ENCODE data around the gene PIM3. TPM values are rescaled to one million over a fixed set of nuclear protein-coding genes. Genes with fewer than 3 reads are reported as not detected.

The PIM3 gene
- total RNA-seq, 1 donor from 2014 or later: 57.0 TPM

DNA sequence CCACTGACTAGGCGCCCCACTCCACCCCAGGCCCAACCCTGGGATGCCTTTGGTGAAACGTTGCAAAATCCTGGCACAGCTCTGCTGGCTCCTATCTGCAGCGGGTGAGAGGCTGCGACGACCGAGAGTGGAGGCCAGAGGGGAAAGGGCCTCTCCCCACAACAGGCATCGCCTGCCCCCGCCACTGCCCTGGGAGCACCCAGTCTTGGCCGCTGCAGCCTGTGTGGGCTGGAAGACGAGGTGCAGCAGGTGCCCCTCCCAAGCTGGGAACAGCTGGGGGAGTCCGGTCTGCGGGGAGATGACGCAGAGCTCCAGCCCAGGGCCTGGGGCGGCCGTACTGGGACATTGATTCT, 4.2 kb upstream of the PIM3 start:
- no peak for DNase-seq

DNA sequence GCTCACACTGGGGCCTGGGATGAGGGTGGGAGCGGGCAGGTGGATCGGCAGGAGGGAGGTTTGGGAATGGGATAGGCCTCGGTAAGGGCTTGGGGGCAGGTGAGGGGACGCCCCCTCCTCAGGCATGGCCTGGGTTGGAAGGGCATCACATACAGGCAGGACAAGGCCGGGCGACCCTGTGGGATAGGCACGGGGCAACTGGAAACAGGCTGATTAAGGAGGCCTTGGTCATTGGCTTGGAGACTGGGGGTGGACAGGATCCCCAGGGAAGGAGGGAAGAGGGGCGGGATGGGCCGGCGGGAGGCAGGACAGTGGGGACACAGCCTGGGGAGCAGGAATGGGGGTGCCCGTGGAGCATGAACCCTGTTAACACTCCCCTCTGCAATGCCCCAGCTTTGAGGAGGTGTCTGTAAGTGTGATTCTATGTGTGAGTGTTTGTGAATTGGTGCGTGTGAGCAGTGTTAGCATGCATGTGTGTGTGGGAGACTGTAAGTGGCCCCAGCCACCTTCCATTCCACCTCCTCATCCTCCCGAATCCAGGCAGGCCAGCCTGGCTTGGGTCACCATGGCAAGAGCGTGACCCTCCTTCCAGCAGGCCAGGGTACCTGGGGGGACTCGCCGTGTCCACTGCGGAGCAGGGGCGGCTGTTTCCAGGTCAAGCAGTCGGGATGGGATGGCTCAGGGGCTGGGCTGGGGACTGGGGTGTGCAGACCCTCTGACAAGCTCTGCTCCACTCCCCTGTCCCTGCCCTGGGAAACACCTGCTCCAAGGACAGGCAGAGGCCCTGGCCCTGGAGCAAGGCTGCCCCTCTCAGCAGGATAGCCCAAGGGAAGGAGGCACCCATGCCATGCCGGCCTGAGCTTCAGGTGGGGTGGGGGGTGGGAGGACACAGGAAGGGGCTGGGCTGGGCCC, 3.4 kb upstream of the PIM3 start:
- no peak for DNase-seq

DNA sequence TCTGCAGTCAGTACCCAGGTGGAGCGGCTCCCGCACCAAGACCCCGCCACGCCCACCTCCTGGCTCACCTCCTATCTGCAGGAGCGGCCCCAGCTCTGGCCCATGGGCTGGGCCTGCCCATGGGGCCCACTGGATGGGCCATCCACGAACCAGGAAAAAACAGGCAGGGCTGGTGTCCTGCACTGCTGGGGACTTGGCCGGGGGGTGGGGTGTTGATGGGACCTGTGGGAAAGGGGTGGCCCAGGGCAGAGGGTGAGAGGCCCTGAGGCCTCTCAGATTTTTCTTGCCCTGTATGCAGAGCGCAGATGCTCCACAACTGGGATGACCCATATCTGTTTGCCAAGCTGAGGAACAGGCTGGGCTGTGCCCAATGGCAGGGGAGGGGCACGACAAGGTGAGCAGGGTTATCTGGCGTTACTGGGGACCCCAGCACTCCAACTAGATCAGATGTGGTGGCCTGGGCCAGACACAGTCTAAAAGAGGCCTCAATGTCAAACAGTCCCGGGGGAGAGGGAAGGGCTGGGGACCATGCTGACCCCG, 2.7 kb upstream of the PIM3 start:
- no peak for DNase-seq

DNA sequence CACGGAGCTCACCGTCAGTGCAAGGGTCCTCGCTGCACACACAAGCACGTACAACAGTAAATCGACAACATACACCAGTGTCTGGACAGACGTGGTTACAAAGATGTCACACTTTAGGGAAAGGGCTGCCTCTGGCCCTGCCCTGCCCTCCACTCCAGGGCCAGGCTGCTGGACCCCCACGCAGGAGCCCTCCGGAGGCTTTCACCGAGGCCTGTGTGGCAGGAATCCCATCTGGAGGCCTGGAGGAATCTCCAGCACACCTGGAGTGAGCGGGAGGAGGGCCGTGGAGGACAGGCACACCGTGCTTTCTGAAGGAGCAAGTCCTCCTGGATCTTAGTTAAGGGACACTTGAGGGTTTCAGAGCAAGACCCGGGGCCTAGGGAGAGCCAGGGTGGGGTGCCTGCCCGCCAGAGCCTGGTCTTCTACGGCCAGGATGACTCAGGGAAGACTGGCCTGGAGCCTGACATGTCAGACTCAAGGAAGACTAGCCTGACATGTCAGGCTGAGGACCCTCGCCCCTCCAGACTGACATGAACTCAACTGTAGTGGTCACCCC, 2.1 kb upstream of the PIM3 start:
- DNase-seq: no peak

GRCh38 chr22:49958931-49959781, 1.4 kb upstream of the PIM3 start:
- no peak for DNase-seq

- no peak for DNase-seq
Measured at GRCh38 chr22:49959782-49960158, 802 bp upstream of the PIM3 start.

DNA sequence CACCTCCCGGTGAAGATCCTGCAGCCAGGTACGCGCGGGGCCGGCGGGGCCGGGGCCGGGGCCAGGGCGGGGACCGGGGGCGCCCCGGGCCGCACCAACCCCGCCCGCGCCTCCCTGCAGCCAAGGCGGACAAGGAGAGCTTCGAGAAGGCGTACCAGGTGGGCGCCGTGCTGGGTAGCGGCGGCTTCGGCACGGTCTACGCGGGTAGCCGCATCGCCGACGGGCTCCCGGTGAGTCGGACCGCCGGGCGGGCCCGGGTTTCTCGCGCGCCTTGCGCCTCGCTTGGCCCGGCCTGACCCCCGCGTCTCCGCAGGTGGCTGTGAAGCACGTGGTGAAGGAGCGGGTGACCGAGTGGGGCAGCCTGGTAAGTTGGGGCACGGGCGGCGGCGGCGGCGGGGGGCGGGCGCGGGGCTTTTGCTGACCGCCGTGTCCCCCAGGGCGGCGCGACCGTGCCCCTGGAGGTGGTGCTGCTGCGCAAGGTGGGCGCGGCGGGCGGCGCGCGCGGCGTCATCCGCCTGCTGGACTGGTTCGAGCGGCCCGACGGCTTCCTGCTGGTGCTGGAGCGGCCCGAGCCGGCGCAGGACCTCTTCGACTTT, 531 bp downstream of the PIM3 start:
- DNase-seq: no peak

- no peak for DNase-seq
Measured at GRCh38 chr22:49961601-49962011, 1.0 kb downstream of the PIM3 start.

DNA sequence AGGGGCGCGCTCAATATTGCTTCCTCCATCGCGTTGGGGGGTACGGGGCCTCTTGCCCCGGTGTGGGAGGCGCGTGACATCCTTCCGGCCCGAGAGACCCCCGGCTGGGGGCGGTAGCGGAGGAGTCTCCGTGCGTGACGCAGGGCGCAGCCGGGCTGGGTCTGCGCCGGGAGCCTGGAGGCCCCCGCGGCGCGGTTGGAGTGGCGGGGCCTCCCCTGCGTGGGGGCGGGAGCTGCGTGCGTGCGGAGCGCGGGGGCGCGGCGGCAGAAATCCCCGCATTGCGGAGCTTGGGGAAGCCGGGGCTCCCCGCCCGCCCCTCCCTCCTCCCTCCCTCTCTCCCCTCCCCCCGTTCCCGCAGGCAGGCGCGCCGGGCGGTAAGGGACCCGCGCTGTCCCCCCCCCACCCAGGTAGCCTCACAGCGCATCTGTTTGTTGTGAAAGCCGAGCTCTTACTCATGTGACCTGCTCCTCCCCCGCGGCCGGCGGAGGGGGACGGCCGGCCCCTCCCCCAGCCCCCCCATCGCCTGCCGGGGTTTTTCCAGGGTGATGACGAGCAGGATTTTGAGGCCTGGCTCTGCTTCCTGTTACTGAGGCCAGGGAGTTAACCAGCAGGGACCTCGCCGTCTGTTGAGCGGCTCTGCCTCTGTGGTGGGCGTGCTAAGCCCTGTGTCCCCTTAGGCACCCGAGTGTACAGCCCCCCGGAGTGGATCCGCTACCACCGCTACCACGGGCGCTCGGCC, 1.6 kb downstream of the PIM3 start:
- peak; percentile 87 for DNase-seq

DNA sequence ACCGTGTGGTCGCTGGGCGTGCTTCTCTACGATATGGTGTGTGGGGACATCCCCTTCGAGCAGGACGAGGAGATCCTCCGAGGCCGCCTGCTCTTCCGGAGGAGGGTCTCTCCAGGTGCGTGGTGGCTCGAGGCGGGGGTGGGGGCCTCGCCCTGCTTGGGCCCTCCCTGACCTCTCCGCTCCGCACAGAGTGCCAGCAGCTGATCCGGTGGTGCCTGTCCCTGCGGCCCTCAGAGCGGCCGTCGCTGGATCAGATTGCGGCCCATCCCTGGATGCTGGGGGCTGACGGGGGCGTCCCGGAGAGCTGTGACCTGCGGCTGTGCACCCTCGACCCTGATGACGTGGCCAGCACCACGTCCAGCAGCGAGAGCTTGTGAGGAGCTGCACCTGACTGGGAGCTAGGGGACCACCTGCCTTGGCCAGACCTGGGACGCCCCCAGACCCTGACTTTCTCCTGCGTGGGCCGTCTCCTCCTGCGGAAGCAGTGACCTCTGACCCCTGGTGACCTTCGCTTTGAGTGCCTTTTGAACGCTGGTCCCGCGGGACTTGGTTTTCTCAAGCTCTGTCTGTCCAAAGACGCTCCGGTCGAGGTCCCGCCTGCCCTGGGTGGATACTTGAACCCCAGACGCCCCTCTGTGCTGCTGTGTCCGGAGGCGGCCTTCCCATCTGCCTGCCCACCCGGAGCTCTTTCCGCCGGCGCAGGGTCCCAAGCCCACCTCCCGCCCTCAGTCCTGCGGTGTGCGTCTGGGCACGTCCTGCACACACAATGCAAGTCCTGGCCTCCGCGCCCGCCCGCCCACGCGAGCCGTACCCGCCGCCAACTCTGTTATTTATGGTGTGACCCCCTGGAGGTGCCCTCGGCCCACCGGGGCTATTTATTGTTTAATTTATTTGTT, 2.4 kb downstream of the PIM3 start:
- no peak for DNase-seq

GRCh38 chr22:49963647-49964026, 3.1 kb downstream of the PIM3 start:
- DNase-seq: no peak

GRCh38 chr22:49964136-49965090, 3.8 kb downstream of the PIM3 start:
- DNase-seq: no peak

- DNase-seq: no peak
Measured at GRCh38 chr22:49965091-49966040, 4.8 kb downstream of the PIM3 start.

GRCh38 chr22:49966041-49966773, 5.6 kb downstream of the PIM3 start:
- no peak for DNase-seq

- DNase-seq: no peak
Measured at GRCh38 chr22:49966774-49967705, 6.5 kb downstream of the PIM3 start.

- peak; percentile 69 for DNase-seq
Measured at GRCh38 chr22:49967706-49968208, 7.2 kb downstream of the PIM3 start.

All from tongue (tissue), 2 donors.